HepG2 (cell line): ENCODE data around the gene AFG1L. TPM values are rescaled to one million over a fixed set of nuclear protein-coding genes. Genes with fewer than 3 reads are reported as not detected.

Experiments used
- BCL6 ChIP-seq: IDR thresholded peaks from 2 replicates; pipeline ENCODE4 v1.6.1; 2016; ENCODE audit warnings: missing genetic modification reagents, missing compliant biosample characterization
- ELF1 ChIP-seq: sonication (generic); formaldehyde crosslinking; IDR thresholded peaks from 2 replicates; pipeline ENCODE4 v1.4.0; 2020; ENCODE audit warnings: missing genetic modification reagents
- FOXC1 ChIP-seq: sonication (generic); formaldehyde crosslinking; IDR thresholded peaks from 2 replicates; pipeline ENCODE4 v1.8.0; 2022; ENCODE audit warnings: mild to moderate bottlenecking, missing genetic modification reagents, borderline replicate concordance
- HMGA1 ChIP-seq: sonication (generic); formaldehyde crosslinking; conservative IDR thresholded peaks from 2 replicates; pipeline ENCODE4 v1.4.0; 2020; ENCODE audit warnings: missing genetic modification reagents
- HOXA7 ChIP-seq: sonication (generic); formaldehyde crosslinking; IDR thresholded peaks from 2 replicates; pipeline ENCODE4 v1.8.1; 2022; ENCODE audit warnings: mild to moderate bottlenecking, missing genetic modification reagents, moderate library complexity
- MEF2D ChIP-seq: sonication (generic); formaldehyde crosslinking; IDR thresholded peaks from 2 replicates; pipeline ENCODE4 v1.5.1; 2020; ENCODE audit warnings: mild to moderate bottlenecking, missing genetic modification reagents
- MNT ChIP-seq: fragments of 450-650 bp; IDR thresholded peaks from 2 replicates; pipeline ENCODE4 v1.6.1; 2016
- NCOA5 ChIP-seq: sonication (generic); formaldehyde crosslinking; IDR thresholded peaks from 2 replicates; pipeline ENCODE4 v1.4.0; 2020; ENCODE audit warnings: missing genetic modification reagents
- ZBTB26 ChIP-seq: IDR thresholded peaks from 2 replicates; pipeline ENCODE4 v1.6.1; 2016; ENCODE audit warnings: missing compliant biosample characterization, missing genetic modification reagents, borderline replicate concordance
- ZFY ChIP-seq: sonication (generic); formaldehyde crosslinking; IDR thresholded peaks from 2 replicates; pipeline ENCODE4 v1.4.0; 2020; ENCODE audit warnings: missing genetic modification reagents
- ZNF263 ChIP-seq: sonication (generic); formaldehyde crosslinking; IDR thresholded peaks from 2 replicates; pipeline ENCODE4 v1.4.0; 2020; ENCODE audit warnings: missing genetic modification reagents
- ZNF567 ChIP-seq: sonication (generic); formaldehyde crosslinking; IDR thresholded peaks from 2 replicates; pipeline ENCODE4 v1.8.1; 2023; ENCODE audit warnings: mild to moderate bottlenecking, missing genetic modification reagents, borderline replicate concordance
- polyA plus RNA-seq, 8 experiments: library from polyadenylated mRNA; depleted of rRNA in 3 of 8; stranded (reverse) in 7 of 8; unstranded in 1 of 8; fragments of >200 nt; fragmentation: Illumina TruSeq in 4 of 8; extraction: Trizol in 4 of 8; gene quantifications; 2 replicates each; pipeline versions ENCODE4 v1.2.1 to v1.2.3, GENCODE V29; 2011 to 2016; ENCODE audit warnings: low read depth in 4 of 8, missing spikeins in 1 of 8, mixed read lengths in 1 of 8; ENCODE audit not compliant: insufficient read depth in 1 of 8
- total RNA-seq, 5 experiments: library from RNA; depleted of rRNA; stranded (reverse); fragments of >200 nt; fragmentation: Illumina TruSeq; extraction: Trizol; gene quantifications; 2 replicates each; pipeline ENCODE4 v1.2.3, GENCODE V29; 2016; ENCODE audit warnings: low read depth in 1 of 5
- TF ChIP-seq, protein P1 (sequence below), 2 experiments: fragments of 450-650 bp in 1 of 2; sonication (generic) in 1 of 2; formaldehyde crosslinking in 1 of 2; IDR thresholded peaks; 2 replicates each; pipeline versions ENCODE4 v1.6.1 to v1.8.0; 2016 to 2022; ENCODE audit warnings: antibody characterized with exemption in 1 of 2, mild to moderate bottlenecking in 1 of 2, missing genetic modification reagents in 1 of 2
- TF ChIP-seq, protein P2 (sequence below): sonication (generic); formaldehyde crosslinking; IDR thresholded peaks from 2 replicates; pipeline ENCODE4 v1.5.0; 2020; ENCODE audit warnings: missing genetic modification reagents

The AFG1L gene
- total and polyA plus RNA-seq, 2 of the 13 experiments (the other 11 are each of a cell fraction or from before 2014, with no cell fraction given) = 3.1 to 14.0 TPM

DNA sequence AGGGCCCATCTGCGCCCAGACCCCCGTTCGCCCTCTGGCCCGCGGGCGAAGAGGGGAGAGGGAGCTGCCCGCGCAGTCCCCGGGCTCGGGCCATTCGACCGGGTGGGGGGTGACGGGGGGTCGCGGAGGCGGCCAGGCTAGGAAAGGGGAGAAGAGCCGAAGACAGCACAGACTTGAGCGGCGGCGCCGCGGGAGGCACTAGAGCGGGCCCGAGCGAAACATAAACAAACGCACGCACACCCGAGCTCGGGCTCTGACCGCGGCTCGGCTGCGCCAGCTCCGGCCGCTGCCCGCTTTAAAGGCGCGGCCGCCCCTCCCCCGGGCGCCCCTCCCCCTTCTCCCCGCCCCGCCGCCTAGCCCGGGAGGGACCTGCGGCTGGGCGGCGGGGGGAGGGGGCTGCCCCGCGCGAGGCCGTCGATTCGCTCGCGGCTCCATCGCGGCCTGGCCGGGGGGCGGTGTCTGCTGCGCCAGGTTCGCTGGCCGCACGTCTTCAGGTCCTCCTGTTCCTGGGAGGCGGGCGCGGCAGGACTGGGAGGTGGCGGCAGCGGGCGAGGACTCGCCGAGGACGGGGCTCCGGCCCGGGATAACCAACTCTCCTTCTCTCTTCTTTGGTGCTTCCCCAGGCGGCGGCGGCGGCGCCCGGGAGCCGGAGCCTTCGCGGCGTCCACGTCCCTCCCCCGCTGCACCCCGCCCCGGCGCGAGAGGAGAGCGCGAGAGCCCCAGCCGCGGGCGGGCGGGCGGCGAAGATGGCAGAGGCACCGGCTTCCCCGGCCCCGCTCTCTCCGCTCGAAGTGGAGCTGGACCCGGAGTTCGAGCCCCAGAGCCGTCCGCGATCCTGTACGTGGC, 265.8 kb downstream of the AFG1L start, which contains the start of gene FOXO3 (continued):
- TF ChIP-seq, protein P1, sequence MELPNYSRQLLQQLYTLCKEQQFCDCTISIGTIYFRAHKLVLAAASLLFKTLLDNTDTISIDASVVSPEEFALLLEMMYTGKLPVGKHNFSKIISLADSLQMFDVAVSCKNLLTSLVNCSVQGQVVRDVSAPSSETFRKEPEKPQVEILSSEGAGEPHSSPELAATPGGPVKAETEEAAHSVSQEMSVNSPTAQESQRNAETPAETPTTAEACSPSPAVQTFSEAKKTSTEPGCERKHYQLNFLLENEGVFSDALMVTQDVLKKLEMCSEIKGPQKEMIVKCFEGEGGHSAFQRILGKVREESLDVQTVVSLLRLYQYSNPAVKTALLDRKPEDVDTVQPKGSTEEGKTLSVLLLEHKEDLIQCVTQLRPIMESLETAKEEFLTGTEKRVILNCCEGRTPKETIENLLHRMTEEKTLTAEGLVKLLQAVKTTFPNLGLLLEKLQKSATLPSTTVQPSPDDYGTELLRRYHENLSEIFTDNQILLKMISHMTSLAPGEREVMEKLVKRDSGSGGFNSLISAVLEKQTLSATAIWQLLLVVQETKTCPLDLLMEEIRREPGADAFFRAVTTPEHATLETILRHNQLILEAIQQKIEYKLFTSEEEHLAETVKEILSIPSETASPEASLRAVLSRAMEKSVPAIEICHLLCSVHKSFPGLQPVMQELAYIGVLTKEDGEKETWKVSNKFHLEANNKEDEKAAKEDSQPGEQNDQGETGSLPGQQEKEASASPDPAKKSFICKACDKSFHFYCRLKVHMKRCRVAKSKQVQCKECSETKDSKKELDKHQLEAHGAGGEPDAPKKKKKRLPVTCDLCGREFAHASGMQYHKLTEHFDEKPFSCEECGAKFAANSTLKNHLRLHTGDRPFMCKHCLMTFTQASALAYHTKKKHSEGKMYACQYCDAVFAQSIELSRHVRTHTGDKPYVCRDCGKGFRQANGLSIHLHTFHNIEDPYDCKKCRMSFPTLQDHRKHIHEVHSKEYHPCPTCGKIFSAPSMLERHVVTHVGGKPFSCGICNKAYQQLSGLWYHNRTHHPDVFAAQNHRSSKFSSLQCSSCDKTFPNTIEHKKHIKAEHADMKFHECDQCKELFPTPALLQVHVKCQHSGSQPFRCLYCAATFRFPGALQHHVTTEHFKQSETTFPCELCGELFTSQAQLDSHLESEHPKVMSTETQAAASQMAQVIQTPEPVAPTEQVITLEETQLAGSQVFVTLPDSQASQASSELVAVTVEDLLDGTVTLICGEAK (IDR thresholded peaks at IDR 0.05) = no peak
- TF ChIP-seq, protein P1 (CRISPR knock-in tag; IDR thresholded peaks at IDR 0.05) = no peak; the same call in 1 of the 2 replicates
- TF ChIP-seq, protein P2, sequence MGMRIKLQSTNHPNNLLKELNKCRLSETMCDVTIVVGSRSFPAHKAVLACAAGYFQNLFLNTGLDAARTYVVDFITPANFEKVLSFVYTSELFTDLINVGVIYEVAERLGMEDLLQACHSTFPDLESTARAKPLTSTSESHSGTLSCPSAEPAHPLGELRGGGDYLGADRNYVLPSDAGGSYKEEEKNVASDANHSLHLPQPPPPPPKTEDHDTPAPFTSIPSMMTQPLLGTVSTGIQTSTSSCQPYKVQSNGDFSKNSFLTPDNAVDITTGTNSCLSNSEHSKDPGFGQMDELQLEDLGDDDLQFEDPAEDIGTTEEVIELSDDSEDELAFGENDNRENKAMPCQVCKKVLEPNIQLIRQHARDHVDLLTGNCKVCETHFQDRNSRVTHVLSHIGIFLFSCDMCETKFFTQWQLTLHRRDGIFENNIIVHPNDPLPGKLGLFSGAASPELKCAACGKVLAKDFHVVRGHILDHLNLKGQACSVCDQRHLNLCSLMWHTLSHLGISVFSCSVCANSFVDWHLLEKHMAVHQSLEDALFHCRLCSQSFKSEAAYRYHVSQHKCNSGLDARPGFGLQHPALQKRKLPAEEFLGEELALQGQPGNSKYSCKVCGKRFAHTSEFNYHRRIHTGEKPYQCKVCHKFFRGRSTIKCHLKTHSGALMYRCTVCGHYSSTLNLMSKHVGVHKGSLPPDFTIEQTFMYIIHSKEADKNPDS (CRISPR knock-in tag) = 0 out of 2 replicates have a peak, but pooled peaks have one; percentile 12
- TF ChIP-seq NCOA5 = no peak
- TF ChIP-seq ELF1 (CRISPR knock-in tag) = no peak
- TF ChIP-seq FOXC1 (CRISPR knock-in tag) = 0 out of 2 replicates have a peak, but pooled peaks have one; percentile 20
- peak; percentile 46 for TF ChIP-seq BCL6 (CRISPR knock-in tag)
- TF ChIP-seq MNT = no peak
- TF ChIP-seq HMGA1 (CRISPR knock-in tag) = no peak
- TF ChIP-seq ZNF567 (CRISPR knock-in tag) = no peak
- TF ChIP-seq HOXA7 (CRISPR knock-in tag) = no peak
- no peak for TF ChIP-seq ZNF263 (CRISPR knock-in tag)
- TF ChIP-seq MEF2D (CRISPR knock-in tag) = peak; percentile 57; the same call in 1 of the 2 replicates
- TF ChIP-seq ZFY = peak; percentile 63
- no peak for TF ChIP-seq ZBTB26 (CRISPR knock-in tag)
